Astrocyte of the spinal cord (primary cell): ENCODE results near the gene ATP6V0B.

ENCODE experiments used
- DNase-seq: peaks from one replicate; pipeline ENCODE4 v3.0.0; 2011; ENCODE audit warnings: low read depth, low spot score
- H3K4me3 ChIP-seq: 2 replicates; pipeline ENCODE4 v1.5.1; 2011; ENCODE audit warnings: low read depth, mild to moderate bottlenecking, low read length, moderate library complexity
- CTCF ChIP-seq: IDR thresholded peaks from 2 replicates; pipeline ENCODE4 v1.5.1; 2012; ENCODE audit warnings: low read depth, mild to moderate bottlenecking, low read length, inconsistent platforms
- in situ Hi-C: cut with HindIII; loops from 2 replicates; pipeline ENCODE4 v1.10.0; 2017; ENCODE audit warnings: low sequenced_read_pairs

ATP6V0B gene

GRCh38 chr1:44012404-44012803, 37.6 kb downstream of the ATP6V0B start:
- no peak overlapping the region for H3K4me3 ChIP-seq
- in situ Hi-C loops, result no loop called here
- DNase-seq, result no peak
- no peak for TF ChIP-seq CTCF

- H3K4me3 ChIP-seq, result no peak overlapping the region
- DNase-seq, result no peak
- in situ Hi-C loops, result no loop called here
- no peak for TF ChIP-seq CTCF
Observed at GRCh38 chr1:44012941-44013609, 38.3 kb downstream of the ATP6V0B start.

- H3K4me3 ChIP-seq, result no peak overlapping the region
- no peak for TF ChIP-seq CTCF
- DNase-seq, result no peak
- in situ Hi-C loops, result no loop called here
Observed at GRCh38 chr1:44013949-44014348, 39.2 kb downstream of the ATP6V0B start.

DNA sequence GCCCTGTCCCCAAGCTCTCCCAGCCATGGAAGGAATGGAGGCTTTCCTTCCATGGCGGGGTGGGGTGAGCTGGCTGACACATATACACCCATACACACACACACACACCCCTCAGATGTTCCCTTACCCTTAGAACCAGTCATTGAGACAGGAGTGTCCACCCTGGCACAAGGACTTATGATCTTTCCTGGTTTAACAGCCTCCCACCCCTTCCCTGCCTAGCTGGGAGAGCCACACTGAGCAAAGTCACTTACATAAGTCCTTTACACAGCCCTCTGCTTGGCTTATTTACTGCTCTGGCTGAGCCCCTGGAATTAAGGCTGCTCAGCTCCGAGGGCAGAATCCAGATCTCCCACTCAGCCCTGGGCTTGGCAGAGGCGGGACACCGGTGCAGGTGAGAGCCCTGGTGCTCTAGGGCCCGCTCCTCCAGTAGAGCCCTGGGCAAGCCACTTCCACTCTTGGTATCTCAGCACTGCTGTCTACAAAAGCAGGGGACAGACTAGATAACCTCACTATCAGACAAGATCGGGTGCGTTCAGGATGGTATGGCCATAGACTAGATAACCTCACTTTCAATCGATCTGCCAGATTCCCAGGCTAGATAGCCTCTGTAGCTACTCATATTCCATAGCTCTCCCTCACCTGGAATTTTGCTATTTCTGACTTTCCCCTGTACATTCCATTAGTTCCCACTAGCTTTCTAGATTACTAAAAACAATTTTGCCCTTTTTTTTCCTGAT, 39.8 kb downstream of the ATP6V0B start:
- in situ Hi-C loops, result no loop called here
- H3K4me3 ChIP-seq, result no peak overlapping the region
- no peak for DNase-seq
- TF ChIP-seq CTCF, result no peak

DNA sequence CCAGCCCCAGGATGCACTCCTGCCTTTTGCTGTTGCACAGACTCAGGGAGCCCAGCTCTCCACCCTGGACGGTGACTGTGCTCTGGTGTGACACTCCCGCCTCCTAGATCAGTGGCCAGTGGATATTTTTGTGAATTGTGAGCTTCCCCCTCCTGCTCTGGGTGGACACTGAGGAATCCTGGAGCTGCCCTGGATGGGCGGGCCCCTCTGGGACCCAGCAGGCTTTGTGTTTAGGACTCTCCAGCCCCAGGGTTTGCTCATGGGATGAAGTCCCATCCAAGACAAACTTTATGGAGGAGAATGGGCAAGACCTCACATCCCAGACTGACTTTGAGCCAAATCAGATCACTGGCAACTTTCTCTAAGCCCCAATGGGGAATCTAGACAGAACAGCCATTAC, 40.4 kb downstream of the ATP6V0B start:
- no peak for TF ChIP-seq CTCF
- no peak for DNase-seq
- in situ Hi-C loops, result no loop called here
- H3K4me3 ChIP-seq, result no peak overlapping the region

- in situ Hi-C loops, result no loop called here
- no peak overlapping the region for H3K4me3 ChIP-seq
- DNase-seq, result no peak
- no peak for TF ChIP-seq CTCF
Observed at GRCh38 chr1:44016041-44016889, 41.5 kb downstream of the ATP6V0B start.
